HEK293 (cell line): ENCODE results near the gene MXRA8.
A peak's percentile ranks its signal among the peaks of the same experiment; 100 is the strongest.

Source experiments
- CTCF ChIA-PET: fragments of 350-600 bp; formaldehyde crosslinking; extraction: SDS; loops from one replicate; lab custom pipeline; 2021; ENCODE audit warnings: antibody characterized with exemption; lab: Yijun Ruan, JAX
- POLR2A ChIA-PET: fragments of 300-600 bp; formaldehyde crosslinking; extraction: SDS; loops from one replicate; lab custom pipeline; 2020; ENCODE audit warnings: antibody characterized with exemption, inconsistent platforms; lab: Yijun Ruan, JAX
- H3K27ac ChIP-seq: fragments of 200-500 bp; sonication (Bioruptor generic); 2 replicates; pipeline ENCODE4 v1.5.1; 2014; ENCODE audit warnings: low read depth, low read length, control low read depth, inconsistent platforms; ENCODE audit errors: extremely low read depth
- H3K36me3 ChIP-seq, 2 experiments: fragments of 200-500 bp in 1 of 2; sonication (Bioruptor generic) in 1 of 2; 1 replicate in 1 of 2; 2 replicates in 1 of 2; pipeline ENCODE4 v1.5.1; 2014 to 2017; ENCODE audit warnings: inconsistent platforms in 2 of 2, low read length in 2 of 2; ENCODE audit not compliant: control insufficient read depth in 2 of 2, insufficient read depth in 1 of 2
- H3K4me1 ChIP-seq: fragments of 200-500 bp; sonication (Bioruptor generic); 2 replicates; pipeline ENCODE4 v1.5.1; 2014; ENCODE audit warnings: mild to moderate bottlenecking, low read length, inconsistent platforms; ENCODE audit not compliant: control insufficient read depth, insufficient read depth
- H3K4me3 ChIP-seq: 2 replicates; pipeline ENCODE4 v1.5.1; 2011; ENCODE audit warnings: low read depth, mild to moderate bottlenecking, control low read depth, low read length, moderate library complexity
- H3K9me3 ChIP-seq: fragments of 200-500 bp; sonication (Bioruptor generic); 2 replicates; pipeline ENCODE4 v1.5.1; 2014; ENCODE audit warnings: low read depth, low read length, inconsistent platforms; ENCODE audit not compliant: control insufficient read depth, insufficient read depth
- BCL11B ChIP-seq: fragments of 450-650 bp; formaldehyde crosslinking; IDR thresholded peaks from 2 replicates; pipeline ENCODE4 v1.5.1; 2016; ENCODE audit warnings: low read depth, missing biosample characterization, missing genetic modification characterization
- GLIS1 ChIP-seq: fragments of 450-650 bp; formaldehyde crosslinking; IDR thresholded peaks from 2 replicates; pipeline ENCODE4 v1.5.1; 2016; ENCODE audit warnings: missing biosample characterization, missing genetic modification characterization
- GLIS2 ChIP-seq: fragments of 450-650 bp; formaldehyde crosslinking; IDR thresholded peaks from 2 replicates; pipeline ENCODE4 v1.5.1; 2016; ENCODE audit warnings: missing biosample characterization, missing genetic modification characterization
- KLF16 ChIP-seq: fragments of 450-650 bp; formaldehyde crosslinking; IDR thresholded peaks from 2 replicates; pipeline ENCODE4 v1.5.1; 2017; ENCODE audit warnings: missing biosample characterization, missing genetic modification characterization
- KLF17 ChIP-seq: fragments of 450-650 bp; formaldehyde crosslinking; IDR thresholded peaks from 2 replicates; pipeline ENCODE4 v1.5.1; 2016; ENCODE audit warnings: missing biosample characterization, missing genetic modification characterization
- REPIN1 ChIP-seq: fragments of 450-650 bp; formaldehyde crosslinking; IDR thresholded peaks from 2 replicates; pipeline ENCODE4 v1.5.1; 2017; ENCODE audit warnings: missing biosample characterization, missing genetic modification characterization, low read depth
- SP7 ChIP-seq: fragments of 450-650 bp; formaldehyde crosslinking; IDR thresholded peaks from 2 replicates; pipeline ENCODE4 v1.5.1; 2016; ENCODE audit warnings: missing biosample characterization, missing genetic modification characterization
- TCF7L2 ChIP-seq: IDR thresholded peaks from 2 replicates; pipeline ENCODE4 v1.6.1; 2011; ENCODE audit warnings: low read depth, mild to moderate bottlenecking, inconsistent platforms, low read length, moderate library complexity, borderline replicate concordance
- YY1 ChIP-seq: fragments of 450-650 bp; formaldehyde crosslinking; IDR thresholded peaks from 2 replicates; pipeline ENCODE4 v1.5.1; 2018; ENCODE audit warnings: missing biosample characterization, missing genetic modification characterization
- ZBTB1 ChIP-seq: fragments of 450-650 bp; formaldehyde crosslinking; IDR thresholded peaks from 2 replicates; pipeline ENCODE4 v1.5.1; 2016; ENCODE audit warnings: missing biosample characterization, missing genetic modification characterization
- ZFHX2 ChIP-seq: fragments of 450-650 bp; formaldehyde crosslinking; conservative IDR thresholded peaks from 2 replicates; pipeline ENCODE4 v1.5.1; 2016; ENCODE audit warnings: missing biosample characterization, missing genetic modification characterization
- ZIC2 ChIP-seq: fragments of 450-650 bp; formaldehyde crosslinking; IDR thresholded peaks from 2 replicates; pipeline ENCODE4 v1.5.1; 2016; ENCODE audit warnings: missing biosample characterization, missing genetic modification characterization
- ZNF248 ChIP-seq: fragments of 450-650 bp; formaldehyde crosslinking; IDR thresholded peaks from 2 replicates; pipeline ENCODE4 v1.5.1; 2017; ENCODE audit warnings: missing biosample characterization, missing genetic modification characterization
- ZNF391 ChIP-seq: fragments of 450-650 bp; formaldehyde crosslinking; IDR thresholded peaks from 2 replicates; pipeline ENCODE4 v1.5.1; 2016; ENCODE audit warnings: low read depth, missing biosample characterization, missing genetic modification characterization, borderline replicate concordance
- ZNF561 ChIP-seq: fragments of 450-650 bp; IDR thresholded peaks from 2 replicates; pipeline ENCODE4 v1.5.1; 2018; ENCODE audit warnings: missing biosample characterization, missing genetic modification characterization, borderline replicate concordance
- ZNF660 ChIP-seq: fragments of 450-650 bp; IDR thresholded peaks from 2 replicates; pipeline ENCODE4 v1.5.1; 2018; ENCODE audit warnings: missing biosample characterization, mild to moderate bottlenecking, missing genetic modification characterization
- ZNF692 ChIP-seq: fragments of 450-650 bp; formaldehyde crosslinking; IDR thresholded peaks from 2 replicates; pipeline ENCODE4 v1.5.1; 2016; ENCODE audit warnings: missing biosample characterization, missing genetic modification characterization
- ZNF76 ChIP-seq: fragments of 450-650 bp; formaldehyde crosslinking; IDR thresholded peaks from 2 replicates; pipeline ENCODE4; 2016; ENCODE audit warnings: low read depth, missing biosample characterization, missing genetic modification characterization, borderline replicate concordance
- ZNF785 ChIP-seq: fragments of 450-650 bp; formaldehyde crosslinking; IDR thresholded peaks from 2 replicates; pipeline ENCODE4 v1.5.1; 2016; ENCODE audit warnings: missing biosample characterization, missing genetic modification characterization
- ZSCAN16 ChIP-seq: fragments of 450-650 bp; formaldehyde crosslinking; IDR thresholded peaks from 2 replicates; pipeline ENCODE4 v1.5.1; 2016; ENCODE audit warnings: missing biosample characterization, missing genetic modification characterization
- TF ChIP-seq, protein P1 (sequence below): fragments of 450-650 bp; formaldehyde crosslinking; optimal IDR thresholded peaks from 2 replicates; pipeline ENCODE3; 2016; ENCODE audit warnings: missing biosample characterization, mild to moderate bottlenecking, missing genetic modification characterization
- TF ChIP-seq, protein P2 (sequence below): fragments of 450-650 bp; formaldehyde crosslinking; IDR thresholded peaks from 2 replicates; pipeline ENCODE4 v1.5.1; 2017; ENCODE audit warnings: missing biosample characterization, missing genetic modification characterization
- TF ChIP-seq, protein P3 (sequence below): fragments of 450-650 bp; formaldehyde crosslinking; IDR thresholded peaks from 2 replicates; pipeline ENCODE4 v1.5.1; 2016; ENCODE audit warnings: missing biosample characterization, missing genetic modification characterization
- TF ChIP-seq, protein P4 (sequence below): fragments of 450-650 bp; formaldehyde crosslinking; IDR thresholded peaks from 2 replicates; pipeline ENCODE4 v1.5.1; 2016; ENCODE audit warnings: missing biosample characterization, missing genetic modification characterization
- TF ChIP-seq, protein P5 (sequence below): sonication (generic); formaldehyde crosslinking; IDR thresholded peaks from 2 replicates; pipeline ENCODE4 v1.8.1; 2022; ENCODE audit warnings: mild to moderate bottlenecking, moderate library complexity, missing genetic modification reagents

Gene MXRA8

DNA sequence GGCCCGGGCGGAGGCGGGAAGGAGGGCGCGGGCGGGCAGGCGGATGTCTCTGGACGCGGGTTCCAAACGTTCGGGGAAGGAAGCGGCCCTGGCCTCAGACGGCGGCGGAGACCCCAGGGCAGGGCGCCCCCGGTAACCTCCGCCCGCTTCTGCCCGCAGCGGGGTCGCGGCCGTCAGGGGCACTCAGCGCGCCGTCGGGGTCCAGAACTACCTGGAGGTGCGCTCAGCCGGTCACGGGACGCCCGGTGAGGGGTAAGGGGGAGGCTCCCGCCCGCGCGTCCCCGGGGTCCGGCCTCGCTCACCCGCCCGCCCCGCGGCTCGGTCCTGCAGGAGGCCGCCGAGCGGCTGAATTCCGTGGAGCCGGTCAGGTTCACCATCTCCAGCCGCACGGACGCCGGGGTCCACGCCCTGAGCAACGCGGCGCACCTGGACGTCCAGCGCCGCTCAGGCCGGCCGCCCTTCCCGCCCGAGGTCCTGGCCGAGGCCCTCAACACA is 49.6 kb downstream of the MXRA8 start:
- ChIA-PET CTCF (interaction anchor here (1.0 kb wide), 1 partner anchor 94 kb away, joined by 3 read pairs; no protein-coding TSS in a partner anchor), POLR2A (interaction anchor here (1.1 to 1.5 kb wide), 5 partner anchors 10 to 66 kb away, joined by 3 read pairs; partner anchors contain the start of genes AURKAIP1 and TAS1R3)
- no peaks in the 10 kb centered on the region for H3K9me3 ChIP-seq
- peak overlapping the region; percentile 81 for H3K4me3 ChIP-seq
- TF ChIP-seq, protein P1, sequence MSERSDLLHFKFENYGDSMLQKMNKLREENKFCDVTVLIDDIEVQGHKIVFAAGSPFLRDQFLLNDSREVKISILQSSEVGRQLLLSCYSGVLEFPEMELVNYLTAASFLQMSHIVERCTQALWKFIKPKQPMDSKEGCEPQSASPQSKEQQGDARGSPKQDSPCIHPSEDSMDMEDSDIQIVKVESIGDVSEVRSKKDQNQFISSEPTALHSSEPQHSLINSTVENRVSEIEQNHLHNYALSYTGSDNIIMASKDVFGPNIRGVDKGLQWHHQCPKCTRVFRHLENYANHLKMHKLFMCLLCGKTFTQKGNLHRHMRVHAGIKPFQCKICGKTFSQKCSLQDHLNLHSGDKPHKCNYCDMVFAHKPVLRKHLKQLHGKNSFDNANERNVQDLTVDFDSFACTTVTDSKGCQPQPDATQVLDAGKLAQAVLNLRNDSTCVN (tag by site-specific recombination): peak; percentile 36
- TF ChIP-seq GLIS1 (tag by site-specific recombination): peak; percentile 75
- peak; percentile 5; the same call in 1 of the 2 replicates for TF ChIP-seq ZNF660
- TF ChIP-seq YY1: 0 out of 2 replicates have a peak, but pooled peaks have one; percentile 43
- peak; percentile 62; the same call in 1 of the 2 replicates for TF ChIP-seq GLIS2 (tag by site-specific recombination)
- peak; percentile 97 for TF ChIP-seq ZFHX2 (tag by site-specific recombination)
- peak; percentile 67 for TF ChIP-seq ZIC2 (tag by site-specific recombination)
- TF ChIP-seq SP7 (tag by site-specific recombination): 0 out of 2 replicates have a peak, but pooled peaks have one; percentile 3
- 0 out of 2 replicates have a peak, but pooled peaks have one; percentile 32 for TF ChIP-seq ZSCAN16 (tag by site-specific recombination)
- TF ChIP-seq ZNF76 (tag by site-specific recombination): no peak
- TF ChIP-seq ZNF561 (tag by site-specific recombination): 0 out of 2 replicates have a peak, but pooled peaks have one; percentile 35
- TF ChIP-seq ZNF785 (tag by site-specific recombination): 0 out of 2 replicates have a peak, but pooled peaks have one; percentile 35
- no peak for TF ChIP-seq TCF7L2
- TF ChIP-seq ZBTB1: 0 out of 2 replicates have a peak, but pooled peaks have one; percentile 27
- TF ChIP-seq REPIN1 (tag by site-specific recombination): no peak; the same call in 1 of the 2 replicates
- TF ChIP-seq ZNF248: no peak
- peak; percentile 37; the same call in 1 of the 2 replicates for TF ChIP-seq KLF16 (tag by site-specific recombination)
- TF ChIP-seq, protein P2, sequence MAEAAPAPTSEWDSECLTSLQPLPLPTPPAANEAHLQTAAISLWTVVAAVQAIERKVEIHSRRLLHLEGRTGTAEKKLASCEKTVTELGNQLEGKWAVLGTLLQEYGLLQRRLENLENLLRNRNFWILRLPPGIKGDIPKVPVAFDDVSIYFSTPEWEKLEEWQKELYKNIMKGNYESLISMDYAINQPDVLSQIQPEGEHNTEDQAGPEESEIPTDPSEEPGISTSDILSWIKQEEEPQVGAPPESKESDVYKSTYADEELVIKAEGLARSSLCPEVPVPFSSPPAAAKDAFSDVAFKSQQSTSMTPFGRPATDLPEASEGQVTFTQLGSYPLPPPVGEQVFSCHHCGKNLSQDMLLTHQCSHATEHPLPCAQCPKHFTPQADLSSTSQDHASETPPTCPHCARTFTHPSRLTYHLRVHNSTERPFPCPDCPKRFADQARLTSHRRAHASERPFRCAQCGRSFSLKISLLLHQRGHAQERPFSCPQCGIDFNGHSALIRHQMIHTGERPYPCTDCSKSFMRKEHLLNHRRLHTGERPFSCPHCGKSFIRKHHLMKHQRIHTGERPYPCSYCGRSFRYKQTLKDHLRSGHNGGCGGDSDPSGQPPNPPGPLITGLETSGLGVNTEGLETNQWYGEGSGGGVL (tag by site-specific recombination): 0 out of 2 replicates have a peak, but pooled peaks have one; percentile 12
- TF ChIP-seq, protein P3, sequence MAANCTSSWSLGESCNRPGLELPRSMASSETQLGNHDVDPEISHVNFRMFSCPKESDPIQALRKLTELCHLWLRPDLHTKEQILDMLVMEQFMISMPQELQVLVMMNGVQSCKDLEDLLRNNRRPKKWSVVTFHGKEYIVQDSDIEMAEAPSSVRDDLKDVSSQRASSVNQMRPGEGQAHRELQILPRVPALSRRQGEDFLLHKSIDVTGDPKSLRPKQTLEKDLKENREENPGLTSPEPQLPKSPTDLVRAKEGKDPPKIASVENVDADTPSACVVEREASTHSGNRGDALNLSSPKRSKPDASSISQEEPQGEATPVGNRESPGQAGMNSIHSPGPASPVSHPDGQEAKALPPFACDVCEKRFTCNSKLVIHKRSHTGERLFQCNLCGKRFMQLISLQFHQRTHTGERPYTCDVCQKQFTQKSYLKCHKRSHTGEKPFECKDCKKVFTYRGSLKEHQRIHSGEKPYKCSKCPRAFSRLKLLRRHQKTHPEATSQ (tag by site-specific recombination): 0 out of 2 replicates have a peak, but pooled peaks have one; percentile 19
- TF ChIP-seq ZNF391 (tag by site-specific recombination): peak; percentile 15; the same call in 1 of the 2 replicates
- TF ChIP-seq, protein P4, sequence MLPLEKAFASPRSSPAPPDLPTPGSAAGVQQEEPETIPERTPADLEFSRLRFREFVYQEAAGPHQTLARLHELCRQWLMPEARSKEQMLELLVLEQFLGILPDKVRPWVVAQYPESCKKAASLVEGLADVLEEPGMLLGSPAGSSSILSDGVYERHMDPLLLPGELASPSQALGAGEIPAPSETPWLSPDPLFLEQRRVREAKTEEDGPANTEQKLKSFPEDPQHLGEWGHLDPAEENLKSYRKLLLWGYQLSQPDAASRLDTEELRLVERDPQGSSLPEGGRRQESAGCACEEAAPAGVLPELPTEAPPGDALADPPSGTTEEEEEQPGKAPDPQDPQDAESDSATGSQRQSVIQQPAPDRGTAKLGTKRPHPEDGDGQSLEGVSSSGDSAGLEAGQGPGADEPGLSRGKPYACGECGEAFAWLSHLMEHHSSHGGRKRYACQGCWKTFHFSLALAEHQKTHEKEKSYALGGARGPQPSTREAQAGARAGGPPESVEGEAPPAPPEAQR (tag by site-specific recombination): peak; percentile 26; the same call in 1 of the 2 replicates
- peak; percentile 7; the same call in 1 of the 2 replicates for TF ChIP-seq ZNF692 (tag by site-specific recombination)
- TF ChIP-seq BCL11B: 0 out of 2 replicates have a peak, but pooled peaks have one; percentile 9
- TF ChIP-seq, protein P5, sequence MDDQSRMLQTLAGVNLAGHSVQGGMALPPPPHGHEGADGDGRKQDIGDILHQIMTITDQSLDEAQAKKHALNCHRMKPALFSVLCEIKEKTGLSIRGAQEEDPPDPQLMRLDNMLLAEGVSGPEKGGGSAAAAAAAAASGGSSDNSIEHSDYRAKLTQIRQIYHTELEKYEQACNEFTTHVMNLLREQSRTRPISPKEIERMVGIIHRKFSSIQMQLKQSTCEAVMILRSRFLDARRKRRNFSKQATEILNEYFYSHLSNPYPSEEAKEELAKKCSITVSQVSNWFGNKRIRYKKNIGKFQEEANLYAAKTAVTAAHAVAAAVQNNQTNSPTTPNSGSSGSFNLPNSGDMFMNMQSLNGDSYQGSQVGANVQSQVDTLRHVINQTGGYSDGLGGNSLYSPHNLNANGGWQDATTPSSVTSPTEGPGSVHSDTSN (CRISPR knock-in tag): no peak
- TF ChIP-seq KLF17 (tag by site-specific recombination): 0 out of 2 replicates have a peak, but pooled peaks have one; percentile 5
- H3K4me1 ChIP-seq: peaks cover 20% of the 10 kb centered on the region
- peaks cover 0 to 50% of the 10 kb centered on the region in 2 experiments; a peak in 1 of 3 replicates for H3K36me3 ChIP-seq
- peak overlapping the region; percentile 96 for H3K27ac ChIP-seq
